Spleen (tissue), 7 donors: ENCODE measurements around the gene DUSP16.

Experiments
- CTCF ChIP-seq, 11 experiments: fragments of 200-600 bp in 7 of 11; fragments of 450-650 bp in 4 of 11; sonication (generic) in 4 of 11; IDR thresholded peaks in 8 of 11; conservative IDR thresholded peaks in 3 of 11; 1 replicate in 7 of 11; 2 replicates in 4 of 11; pipeline versions ENCODE4 v1.4.0 to v1.8.0; 2016 to 2021; ENCODE audit warnings: antibody characterized with exemption in 11 of 11, inconsistent platforms in 4 of 11, mild to moderate bottlenecking in 1 of 11
- POLR2A ChIP-seq, 3 donors: fragments of 450-650 bp; IDR thresholded peaks; one replicate each; pipeline ENCODE4 v1.5.1; 2017; ENCODE audit warnings: antibody characterized with exemption in 3 of 3, mild to moderate bottlenecking in 1 of 3
- donor health status: DM: no; HTN: no; CAD: no; lungs with moderate emphysema.
- donor health status: DM: no; HTN: no; CAD: no.
- donor health status: DM: no; HTN: no; CAD: no.

DNA sequence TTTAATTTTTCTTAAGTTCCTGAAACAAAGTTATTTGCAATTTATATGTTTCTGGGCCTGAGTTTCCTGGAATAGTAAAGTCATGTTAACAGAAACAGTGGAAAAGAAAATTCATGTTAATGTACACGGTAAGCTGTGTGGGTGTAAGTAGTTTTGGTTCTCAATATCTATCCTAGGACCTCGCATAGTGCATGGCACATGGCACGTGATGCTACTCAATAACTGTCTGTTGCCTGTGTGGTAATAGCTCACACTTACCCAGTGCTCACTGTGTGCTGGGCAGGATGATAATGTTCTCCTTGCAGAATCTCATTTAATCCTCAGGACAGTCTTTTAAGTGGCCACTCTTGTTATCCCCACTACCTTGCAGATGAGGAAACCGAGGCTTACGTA, 100.7 kb downstream of the DUSP16 start:
- TF ChIP-seq CTCF (IDR thresholded peaks at IDR 0.05 in 8 of 11, conservative IDR thresholded peaks at IDR 0.05 in 3 of 11) (no peak), POLR2A (IDR thresholded peaks at IDR 0.05) (no peak)
